SU-DHL-6 (cell line): ENCODE results near the gene STK17A.

Experiments used
- EZH2phosphoT487 ChIP-seq: fragments of 200-600 bp; sonication (generic), shearing (Covaris generic); conservative IDR thresholded peaks from 2 replicates; pipeline ENCODE4 v1.6.1; 2018; ENCODE audit warnings: mild to moderate bottlenecking, antibody characterized with exemption, low read length, moderate library complexity, mixed read lengths
- TF ChIP-seq, protein P1 (sequence below): fragments of 200-600 bp; sonication (generic); IDR thresholded peaks from one replicate; pipeline ENCODE4 v1.5.1; 2017; ENCODE audit warnings: antibody characterized with exemption, mild to moderate bottlenecking, low read length, moderate library complexity; ENCODE audit not compliant: insufficient read depth, poor library complexity, severe bottlenecking

- TF ChIP-seq, protein P1, sequence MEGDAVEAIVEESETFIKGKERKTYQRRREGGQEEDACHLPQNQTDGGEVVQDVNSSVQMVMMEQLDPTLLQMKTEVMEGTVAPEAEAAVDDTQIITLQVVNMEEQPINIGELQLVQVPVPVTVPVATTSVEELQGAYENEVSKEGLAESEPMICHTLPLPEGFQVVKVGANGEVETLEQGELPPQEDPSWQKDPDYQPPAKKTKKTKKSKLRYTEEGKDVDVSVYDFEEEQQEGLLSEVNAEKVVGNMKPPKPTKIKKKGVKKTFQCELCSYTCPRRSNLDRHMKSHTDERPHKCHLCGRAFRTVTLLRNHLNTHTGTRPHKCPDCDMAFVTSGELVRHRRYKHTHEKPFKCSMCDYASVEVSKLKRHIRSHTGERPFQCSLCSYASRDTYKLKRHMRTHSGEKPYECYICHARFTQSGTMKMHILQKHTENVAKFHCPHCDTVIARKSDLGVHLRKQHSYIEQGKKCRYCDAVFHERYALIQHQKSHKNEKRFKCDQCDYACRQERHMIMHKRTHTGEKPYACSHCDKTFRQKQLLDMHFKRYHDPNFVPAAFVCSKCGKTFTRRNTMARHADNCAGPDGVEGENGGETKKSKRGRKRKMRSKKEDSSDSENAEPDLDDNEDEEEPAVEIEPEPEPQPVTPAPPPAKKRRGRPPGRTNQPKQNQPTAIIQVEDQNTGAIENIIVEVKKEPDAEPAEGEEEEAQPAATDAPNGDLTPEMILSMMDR, result no peak
- TF ChIP-seq EZH2phosphoT487, result no peak
These were observed 19.3 kb downstream of the STK17A start for GRCh38 chr7:43602256-43602655.
